Esophagus (tissue), 2 donors: ENCODE measurements around the gene DNAJC15. TPM values are rescaled to one million over a fixed set of nuclear protein-coding genes. Genes with fewer than 3 reads are reported as not detected.
A peak's percentile ranks its signal among the peaks of the same experiment; 100 is the strongest.

Experiments used
- H3K27ac ChIP-seq, 2 donors: one replicate each; pipeline ENCODE4 v1.5.1; 2013; ENCODE audit warnings: low read depth in 2 of 2, mild to moderate bottlenecking in 2 of 2, inconsistent platforms in 1 of 2, low read length in 1 of 2, moderate library complexity in 1 of 2
- H3K27me3 ChIP-seq, 2 donors: one replicate each; pipeline ENCODE4 v1.6.1; 2013; ENCODE audit warnings: low read length in 2 of 2, control low read depth in 1 of 2, mild to moderate bottlenecking in 1 of 2; ENCODE audit not compliant: insufficient read depth in 2 of 2, control insufficient read depth in 1 of 2
- H3K36me3 ChIP-seq, 2 donors: one replicate each; pipeline ENCODE4 v1.6.1; 2013; ENCODE audit warnings: low read length in 1 of 2; ENCODE audit not compliant: control insufficient read depth in 2 of 2, insufficient read depth in 2 of 2
- H3K4me1 ChIP-seq, 2 donors: one replicate each; pipeline ENCODE4 v1.6.1; 2013; ENCODE audit warnings: low read length in 1 of 2; ENCODE audit not compliant: control insufficient read depth in 2 of 2, insufficient read depth in 2 of 2
- H3K4me3 ChIP-seq, 2 donors: one replicate each; pipeline ENCODE4 v1.5.1; 2013; ENCODE audit warnings: low read length in 2 of 2, mild to moderate bottlenecking in 2 of 2, low read depth in 1 of 2, moderate library complexity in 1 of 2
- H3K9me3 ChIP-seq, 2 donors: one replicate each; pipeline ENCODE4 v1.6.1; 2013; ENCODE audit warnings: mild to moderate bottlenecking in 2 of 2, low read depth in 1 of 2, low read length in 1 of 2, moderate library complexity in 1 of 2; ENCODE audit not compliant: control insufficient read depth in 2 of 2, insufficient read depth in 1 of 2
- WGBS, 2 donors: extraction: QIAGEN DNeasy Blood & Tissue Kit; methylation state at CpG; one replicate each; pipeline ENCODE4 v1.1.7; 2013; 5-methylcytosine and 5-hydroxymethylcytosine counted together
- polyA plus RNA-seq, 2 donors: library from polyadenylated mRNA; stranded (reverse); fragments of 200-250 nt; gene quantifications; one replicate each; pipeline ENCODE4 v1.2.3, GENCODE V29; 2013
- donor health status: healthy with polysubstance abuse.
- donor health status: Bipolar disorder and iron deficiency.

DNAJC15 gene
- polyA plus RNA-seq = 10 to 100 TPM in 1 of 2 donors, 1 to 10 TPM in 1; 8.6 to 13.6 TPM

- H3K9me3 ChIP-seq = no peaks in the 10 kb centered on the region
- 1 to 4% methylated on average over 48 of the region's 48 CpGs for WGBS, 2 donors
- H3K27ac ChIP-seq = peak within 1 kb of the TSS; percentile 71 to 90
- H3K4me1 ChIP-seq = peaks cover 0 to 2% of the 10 kb centered on the region in 2 donors
- H3K4me3 ChIP-seq = peak within 1 kb of the TSS; percentile 58 to 81
- no peaks in the 10 kb centered on the region for H3K27me3 ChIP-seq
- peaks cover 0 to 2% of the 10 kb centered on the region in 2 donors for H3K36me3 ChIP-seq
Measured at GRCh38 chr13:43023289-43023963, at the start of gene DNAJC15. TSS of gene DNAJC15 (plus strand) at chr13:43023586. CDS start at chr13:43023627, 41 bp downstream.

- no peaks in the 10 kb centered on the region for H3K36me3 ChIP-seq
- 90 to 93% methylated on average over 3 of the region's 3 CpGs for WGBS, 2 donors
- H3K4me1 ChIP-seq = no peaks in the 10 kb centered on the region
- H3K9me3 ChIP-seq = no peaks in the 10 kb centered on the region
- no peaks in the 10 kb centered on the region for H3K27me3 ChIP-seq
- H3K27ac ChIP-seq = no peak overlapping the region
- H3K4me3 ChIP-seq = no peak overlapping the region
Measured at GRCh38 chr13:42976066-42976465, 47.3 kb upstream of the DNAJC15 start.

GRCh38 chr13:42977219-42977659 is 46.1 kb upstream of the DNAJC15 start:
- H3K27ac ChIP-seq = no peak overlapping the region
- H3K4me1 ChIP-seq = peaks cover 0 to 2% of the 10 kb centered on the region in 2 donors
- H3K27me3 ChIP-seq = no peaks in the 10 kb centered on the region
- no peaks in the 10 kb centered on the region for H3K9me3 ChIP-seq
- 84 to 88% methylated on average over 1 of the region's 1 CpG for WGBS, 2 donors
- no peak overlapping the region for H3K4me3 ChIP-seq
- H3K36me3 ChIP-seq = no peaks in the 10 kb centered on the region

DNA sequence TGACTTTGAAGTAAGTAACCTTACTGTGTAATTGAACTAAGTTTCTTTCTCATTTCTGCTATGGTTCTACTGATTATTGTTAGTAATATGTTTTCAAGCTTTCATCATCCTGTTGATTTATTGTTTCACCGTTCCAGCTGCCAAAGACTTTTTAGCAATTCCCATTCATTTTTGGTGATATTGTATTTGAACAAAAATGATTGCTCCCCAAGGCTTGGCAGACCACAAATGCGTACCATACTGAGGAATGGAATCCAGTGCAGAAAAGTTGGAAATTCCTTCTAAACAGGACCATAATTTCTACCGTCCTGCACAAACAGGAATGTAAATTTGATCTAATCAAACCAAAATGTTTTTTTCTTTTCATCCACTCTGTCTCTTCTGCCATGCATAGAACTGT is 42.1 kb upstream of the DNAJC15 start:
- 37 to 42% methylated on average over 3 of the region's 3 CpGs for WGBS, 2 donors
- Histone ChIP-seq H3K27ac (no peak overlapping the region), H3K36me3 (no peaks in the 10 kb centered on the region), H3K4me1 (peaks cover 2% of the 10 kb centered on the region in 2 donors), H3K4me3 (no peak overlapping the region), H3K9me3 (no peaks in the 10 kb centered on the region), H3K27me3 (no peaks in the 10 kb centered on the region)

GRCh38 chr13:42981853-42982252 is 41.5 kb upstream of the DNAJC15 start:
- H3K4me1 ChIP-seq = peaks cover 2% of the 10 kb centered on the region in 2 donors
- no peak overlapping the region for H3K27ac ChIP-seq
- WGBS, 2 donors = 56 to 81% methylated on average over 1 of the region's 1 CpG
- H3K27me3 ChIP-seq = no peaks in the 10 kb centered on the region
- no peaks in the 10 kb centered on the region for H3K36me3 ChIP-seq
- H3K4me3 ChIP-seq = no peak overlapping the region
- no peaks in the 10 kb centered on the region for H3K9me3 ChIP-seq

GRCh38 chr13:42984026-42984425 is 39.4 kb upstream of the DNAJC15 start:
- Histone ChIP-seq H3K9me3 (no peaks in the 10 kb centered on the region), H3K27me3 (no peaks in the 10 kb centered on the region), H3K27ac (no peak overlapping the region), H3K4me3 (no peak overlapping the region), H3K4me1 (peaks cover 2% of the 10 kb centered on the region in 2 donors), H3K36me3 (no peaks in the 10 kb centered on the region)

DNA sequence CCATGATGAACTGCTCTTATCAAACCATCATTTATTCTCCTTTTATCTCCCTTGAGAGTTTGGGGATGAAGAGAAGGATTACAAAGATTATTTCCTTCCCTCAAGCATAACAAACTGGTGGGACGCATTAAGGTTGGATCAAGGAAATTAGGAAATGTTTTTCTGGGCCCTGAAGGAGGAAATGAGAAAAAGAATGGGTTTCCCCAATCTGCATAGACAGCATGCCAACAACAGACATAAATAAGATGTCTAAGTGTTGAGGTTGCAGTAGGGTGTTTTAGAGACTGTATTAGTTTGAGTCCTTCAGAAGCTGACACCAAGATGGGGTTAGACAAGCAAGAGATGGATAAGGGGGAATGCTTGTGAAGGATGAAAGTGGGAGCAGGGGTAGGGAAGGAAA is 38.7 kb upstream of the DNAJC15 start:
- H3K4me3 ChIP-seq = no peak overlapping the region
- no peaks in the 10 kb centered on the region for H3K9me3 ChIP-seq
- H3K27me3 ChIP-seq = no peaks in the 10 kb centered on the region
- no peaks in the 10 kb centered on the region for H3K36me3 ChIP-seq
- H3K4me1 ChIP-seq = peaks cover 2% of the 10 kb centered on the region in 2 donors
- no peak overlapping the region for H3K27ac ChIP-seq
- WGBS, 2 donors = 67 to 69% methylated on average over 1 of the region's 1 CpG

DNA sequence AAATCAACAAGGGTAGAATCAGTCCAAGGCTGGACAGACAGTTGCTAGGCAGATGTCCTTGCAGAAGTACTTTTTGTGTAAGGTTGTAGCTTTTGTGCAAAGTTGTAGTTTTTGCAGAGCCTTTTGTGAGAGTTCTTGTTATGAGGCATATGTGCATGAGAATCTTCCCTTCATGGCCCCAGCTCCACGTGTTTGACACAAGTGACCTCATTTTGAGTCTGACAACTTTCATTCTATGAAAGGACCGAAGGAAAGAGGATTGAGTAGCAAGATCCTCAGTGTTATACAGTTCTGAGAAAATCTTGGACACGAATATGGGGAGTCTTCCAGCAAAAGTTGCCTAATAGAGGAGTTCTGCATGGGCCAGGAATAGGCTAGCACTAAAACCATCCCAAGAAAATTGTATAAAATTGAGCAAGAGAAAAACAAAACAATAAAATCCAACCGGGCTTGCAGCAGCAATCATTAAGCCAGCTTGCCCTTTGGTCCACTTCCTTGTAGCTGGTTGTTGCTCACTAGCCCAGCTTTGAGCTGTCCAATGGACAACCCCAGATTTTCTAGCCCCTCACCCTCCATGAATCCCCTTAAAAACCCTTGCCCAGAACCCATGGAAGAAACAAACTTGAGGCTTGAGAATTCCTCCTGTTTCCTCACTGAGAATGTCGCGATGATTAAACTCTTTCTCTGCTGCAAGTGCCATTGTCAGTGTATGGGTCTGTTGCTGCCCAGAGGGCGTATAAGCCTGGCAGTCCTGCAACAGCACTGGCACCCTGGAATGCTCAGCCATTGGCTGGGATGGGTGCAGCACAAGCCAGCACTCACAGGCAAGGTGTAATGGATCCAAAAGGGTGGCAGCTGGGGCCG is 37.8 kb upstream of the DNAJC15 start:
- Histone ChIP-seq H3K4me3 (no peak overlapping the region), H3K27ac (peak overlapping the region in 1 of 2 donors; percentile 20)

GRCh38 chr13:42986176-42986574 is 37.2 kb upstream of the DNAJC15 start:
- peaks cover 2% of the 10 kb centered on the region in 2 donors for H3K4me1 ChIP-seq
- H3K27me3 ChIP-seq = no peaks in the 10 kb centered on the region
- H3K9me3 ChIP-seq = no peaks in the 10 kb centered on the region
- H3K36me3 ChIP-seq = no peaks in the 10 kb centered on the region
- no peak overlapping the region for H3K4me3 ChIP-seq
- H3K27ac ChIP-seq = peak overlapping the region in 1 of 2 donors; percentile 20
- 67 to 79% methylated on average over 7 of the region's 7 CpGs for WGBS, 2 donors

More for the DNA sequence above, 37.8 kb upstream of the DNAJC15 start:
- 60 to 61% methylated on average over 8 of the region's 8 CpGs for WGBS, 2 donors
- Histone ChIP-seq H3K36me3 (no peaks in the 10 kb centered on the region), H3K4me1 (peaks cover 2% of the 10 kb centered on the region in 2 donors), H3K27me3 (no peaks in the 10 kb centered on the region), H3K9me3 (no peaks in the 10 kb centered on the region)
